Endothelial cell (in vitro differentiated cells): ENCODE results near the gene OR5B3. TPM values are rescaled to one million over a fixed set of nuclear protein-coding genes. Genes with fewer than 3 reads are reported as not detected.
"Not testable (repeated sequence)": the region's sequence is repeated elsewhere in the genome, so short reads cannot be mapped to it uniquely, and the experiment has no call there.

Source experiments
- DNase-seq: peaks from one replicate; pipeline ENCODE4 v3.0.0; 2021; ENCODE audit warnings: low spot score
- H3K27ac Mint-ChIP-seq: one replicate; pipeline ENCODE4 v1.8.0; 2021; ENCODE audit warnings: mixed read lengths, inconsistent platforms; ENCODE audit not compliant: unreplicated experiment
- H3K27me3 Mint-ChIP-seq: one replicate; pipeline ENCODE4 v1.8.0; 2021; ENCODE audit warnings: mild to moderate bottlenecking, moderate library complexity, mixed read lengths, inconsistent platforms; ENCODE audit not compliant: unreplicated experiment
- H3K36me3 Mint-ChIP-seq: one replicate; pipeline ENCODE4 v1.8.0; 2021; ENCODE audit warnings: mild to moderate bottlenecking, low read depth, mixed read lengths, inconsistent platforms; ENCODE audit not compliant: unreplicated experiment
- H3K4me1 Mint-ChIP-seq: one replicate; pipeline ENCODE4 v1.8.0; 2021; ENCODE audit warnings: mild to moderate bottlenecking, mixed read lengths, inconsistent platforms; ENCODE audit not compliant: unreplicated experiment
- H3K4me3 Mint-ChIP-seq: one replicate; pipeline ENCODE4 v1.8.0; 2021; ENCODE audit warnings: mild to moderate bottlenecking, mixed read lengths, inconsistent platforms; ENCODE audit not compliant: unreplicated experiment
- H3K9me3 Mint-ChIP-seq: one replicate; pipeline ENCODE4 v1.8.0; 2021; ENCODE audit warnings: mixed read lengths, inconsistent platforms; ENCODE audit not compliant: unreplicated experiment
- CTCF ChIP-seq: fragments of 200-600 bp; sonication (generic); IDR thresholded peaks from one replicate; pipeline ENCODE4 v1.5.0; 2021; ENCODE audit warnings: antibody characterized with exemption; ENCODE audit not compliant: unreplicated experiment
- total RNA-seq: library from RNA; stranded (reverse); fragmentation: NEBNext Ultra II Directional; extraction: Animal tissue kit (Norgen Biotek cat#: 25700); gene quantifications from one replicate; pipeline ENCODE4 v1.2.1, GENCODE V29; 2021; ENCODE audit not compliant: unreplicated experiment

OR5B3 gene
- total RNA-seq, 1 donor from 2014 or later, result not detected

- TF ChIP-seq CTCF, result no peak
- H3K36me3 Mint-ChIP-seq, result no peaks in the 10 kb centered on the region
- no peaks in the 10 kb centered on the region for H3K9me3 Mint-ChIP-seq
- no peaks in the 10 kb centered on the region for H3K4me1 Mint-ChIP-seq
- peaks cover 3% of the 10 kb centered on the region for H3K27me3 Mint-ChIP-seq
- DNase-seq, result no peak
- no peak overlapping the region for H3K4me3 Mint-ChIP-seq
- no peak overlapping the region for H3K27ac Mint-ChIP-seq
Measured at GRCh38 chr11:58438486-58438885, 31.8 kb upstream of the OR5B3 start.

GRCh38 chr11:58434217-58434616, 27.5 kb upstream of the OR5B3 start:
- peaks cover 2% of the 10 kb centered on the region for H3K27me3 Mint-ChIP-seq
- DNase-seq, result no peak
- H3K4me1 Mint-ChIP-seq, result no peaks in the 10 kb centered on the region
- no peak for TF ChIP-seq CTCF
- no peaks in the 10 kb centered on the region for H3K9me3 Mint-ChIP-seq
- H3K36me3 Mint-ChIP-seq, result no peaks in the 10 kb centered on the region
- H3K27ac Mint-ChIP-seq, result no peak overlapping the region
- no peak overlapping the region for H3K4me3 Mint-ChIP-seq

- H3K27me3 Mint-ChIP-seq, result peaks cover 2% of the 10 kb centered on the region
- no peaks in the 10 kb centered on the region for H3K36me3 Mint-ChIP-seq
- H3K4me3 Mint-ChIP-seq, result no peak overlapping the region
- TF ChIP-seq CTCF, result no peak
- no peak overlapping the region for H3K27ac Mint-ChIP-seq
- no peak for DNase-seq
- no peaks in the 10 kb centered on the region for H3K9me3 Mint-ChIP-seq
- no peaks in the 10 kb centered on the region for H3K4me1 Mint-ChIP-seq
Measured at GRCh38 chr11:58433638-58434203, 27.0 kb upstream of the OR5B3 start.

GRCh38 chr11:58429273-58429672, 22.6 kb upstream of the OR5B3 start:
- Mint-ChIP-seq H3K4me1 (no peaks in the 10 kb centered on the region), H3K27me3 (no peaks in the 10 kb centered on the region), H3K9me3 (no peaks in the 10 kb centered on the region), H3K27ac (no peak overlapping the region), H3K4me3 (no peak overlapping the region), H3K36me3 (no peaks in the 10 kb centered on the region)
- TF ChIP-seq CTCF, result no peak
- DNase-seq, result no peak

GRCh38 chr11:58428021-58428420, 21.3 kb upstream of the OR5B3 start, which contains the start of gene OR5B2:
Gene OR5B2 (minus strand): TSS chr11:58428121. CDS start chr11:58423261, 4,860 bp downstream.
- no peak for TF ChIP-seq CTCF
- Mint-ChIP-seq H3K36me3 (no peaks in the 10 kb centered on the region), H3K4me3 (no peak within 1 kb of the TSS), H3K9me3 (no peaks in the 10 kb centered on the region), H3K27me3 (no peaks in the 10 kb centered on the region), H3K4me1 (no peaks in the 10 kb centered on the region), H3K27ac (no peak within 1 kb of the TSS)
- DNase-seq, result no peak

- not testable (repeated sequence) for H3K9me3 Mint-ChIP-seq, H3K4me3 Mint-ChIP-seq, H3K27me3 Mint-ChIP-seq, H3K4me1 Mint-ChIP-seq, H3K27ac Mint-ChIP-seq, H3K36me3 Mint-ChIP-seq, DNase-seq
Measured at GRCh38 chr11:58399622-58400021, 7.1 kb downstream of the OR5B3 start.
